OCI-LY1 (cell line): ENCODE measurements around the gene CABYR.

Experiments
- H2AFZ ChIP-seq: fragments of 200-600 bp; sonication (generic), shearing (Covaris generic); 2 replicates; pipeline ENCODE4 v1.6.0; 2014; ENCODE audit warnings: antibody characterized with exemption, mild to moderate bottlenecking, low read length
- H3F3A ChIP-seq: fragments of 200-600 bp; sonication (generic), shearing (Covaris generic); 2 replicates; pipeline ENCODE4 v1.6.0; 2014; ENCODE audit warnings: mild to moderate bottlenecking, antibody characterized with exemption, low read length, moderate library complexity; ENCODE audit not compliant: insufficient read depth
- H3K27ac ChIP-seq: fragments of 200-600 bp; sonication (generic); 2 replicates; pipeline ENCODE4 v1.5.1; 2014; ENCODE audit warnings: low read length, mixed run types, mild to moderate bottlenecking, low read depth; ENCODE audit not compliant: poor library complexity, severe bottlenecking
- H3K27me3 ChIP-seq: fragments of 200-600 bp; sonication (generic); 2 replicates; pipeline ENCODE4 v1.6.0; 2014; ENCODE audit warnings: antibody characterized with exemption, mild to moderate bottlenecking, low read length, moderate library complexity; ENCODE audit not compliant: insufficient read depth
- H3K36me3 ChIP-seq: fragments of 200-600 bp; sonication (generic); 2 replicates; pipeline ENCODE4 v1.6.1; 2014; ENCODE audit warnings: mild to moderate bottlenecking, antibody characterized with exemption, low read length, moderate library complexity, mixed read lengths; ENCODE audit not compliant: insufficient read depth
- H3K4me1 ChIP-seq: fragments of 200-600 bp; sonication (generic); 2 replicates; pipeline ENCODE4 v1.5.1; 2014; ENCODE audit warnings: mild to moderate bottlenecking, low read length, moderate library complexity; ENCODE audit not compliant: insufficient read depth, severe bottlenecking
- H3K4me2 ChIP-seq: fragments of 200-600 bp; sonication (generic), shearing (Covaris generic); 2 replicates; pipeline ENCODE4 v1.6.1; 2014; ENCODE audit warnings: low read length
- H3K4me3 ChIP-seq: fragments of 200-600 bp; sonication (generic); 2 replicates; pipeline ENCODE4 v1.5.1; 2014; ENCODE audit warnings: low read length, low read depth, mild to moderate bottlenecking, mixed read lengths; ENCODE audit not compliant: poor library complexity, severe bottlenecking
- H3K79me2 ChIP-seq: fragments of 200-600 bp; shearing (Covaris generic); 2 replicates; pipeline ENCODE4 v1.6.1; 2016; ENCODE audit warnings: mixed run types, low read length, mixed read lengths; ENCODE audit not compliant: insufficient read depth
- H3K9ac ChIP-seq: fragments of 200-600 bp; sonication (generic), shearing (Covaris generic); 2 replicates; pipeline ENCODE4 v1.6.1; 2014; ENCODE audit warnings: mild to moderate bottlenecking, low read length, mixed read lengths
- H3K9me2 ChIP-seq: fragments of 200-600 bp; sonication (generic), shearing (Covaris generic); 2 replicates; pipeline ENCODE4 v1.6.1; 2014; ENCODE audit warnings: low read depth, mild to moderate bottlenecking, low read length, mixed read lengths
- H3K9me3 ChIP-seq: fragments of 200-600 bp; shearing (Covaris generic); 2 replicates; pipeline ENCODE4 v1.6.1; 2014; ENCODE audit warnings: low read length, mixed read lengths
- H4K20me1 ChIP-seq: fragments of 200-600 bp; sonication (generic), shearing (Covaris generic); 2 replicates; pipeline ENCODE4 v1.6.0; 2016; ENCODE audit warnings: mild to moderate bottlenecking, low read length; ENCODE audit not compliant: insufficient read depth
- CTCF ChIP-seq: fragments of 200-600 bp; sonication (generic), shearing (Covaris generic); IDR thresholded peaks from 2 replicates; pipeline ENCODE4 v1.5.1; 2017; ENCODE audit warnings: mild to moderate bottlenecking, antibody characterized with exemption, low read length, moderate library complexity, mixed read lengths
- EZH2 ChIP-seq: fragments of 200-600 bp; sonication (generic), shearing (Covaris generic); IDR thresholded peaks from 2 replicates; pipeline ENCODE4 v1.8.0; 2017; ENCODE audit warnings: borderline replicate concordance, mixed run types, mild to moderate bottlenecking, antibody characterized with exemption, low read length, moderate library complexity, mixed read lengths

The CABYR gene

GRCh38 chr18:24121625-24122024 is 17.2 kb upstream of the CABYR start:
- Histone ChIP-seq H3K27ac (no peak overlapping the region), H2AFZ (no peak overlapping the region), H3K4me3 (no peak overlapping the region), H3K27me3 (no peaks in the 10 kb centered on the region), H3K4me1 (no peaks in the 10 kb centered on the region), H3K36me3 (no peaks in the 10 kb centered on the region), H3K9me2 (no peaks in the 10 kb centered on the region), H3F3A (no peaks in the 10 kb centered on the region), H3K9me3 (no peaks in the 10 kb centered on the region), H3K79me2 (no peaks in the 10 kb centered on the region), H4K20me1 (no peaks in the 10 kb centered on the region), H3K9ac (no peak overlapping the region), H3K4me2 (no peak overlapping the region)
- TF ChIP-seq EZH2 (no peak), CTCF (no peak)

- Histone ChIP-seq H3K79me2 (no peaks in the 10 kb centered on the region), H3K9me2 (no peaks in the 10 kb centered on the region), H2AFZ (no peak overlapping the region), H3K4me2 (no peak overlapping the region), H3K27me3 (no peaks in the 10 kb centered on the region), H3K36me3 (no peaks in the 10 kb centered on the region), H3K27ac (no peak overlapping the region), H3K9ac (no peak overlapping the region), H3K4me3 (no peak overlapping the region), H4K20me1 (no peaks in the 10 kb centered on the region), H3F3A (no peaks in the 10 kb centered on the region), H3K9me3 (no peaks in the 10 kb centered on the region), H3K4me1 (no peaks in the 10 kb centered on the region)
- no peak for TF ChIP-seq EZH2
- no peak for TF ChIP-seq CTCF
Measured at GRCh38 chr18:24126155-24126961, 12.5 kb upstream of the CABYR start.

- Histone ChIP-seq H3K4me2 (no peak overlapping the region), H3F3A (no peaks in the 10 kb centered on the region), H3K4me3 (no peak overlapping the region), H3K9me2 (no peaks in the 10 kb centered on the region), H3K4me1 (no peaks in the 10 kb centered on the region), H3K79me2 (no peaks in the 10 kb centered on the region), H3K9me3 (no peaks in the 10 kb centered on the region), H3K27ac (no peak overlapping the region), H3K27me3 (no peaks in the 10 kb centered on the region), H3K36me3 (no peaks in the 10 kb centered on the region), H4K20me1 (no peaks in the 10 kb centered on the region), H3K9ac (no peak overlapping the region), H2AFZ (no peak overlapping the region)
- TF ChIP-seq EZH2 (no peak), CTCF (no peak)
Measured at GRCh38 chr18:24127735-24128134, 11.1 kb upstream of the CABYR start.
